ENCODE data around the gene USP43.
"Not testable (repeated sequence)": the region's sequence is repeated elsewhere in the genome, so short reads cannot be mapped to it uniquely, and the experiment has no call there.

USP43 gene, protein sequence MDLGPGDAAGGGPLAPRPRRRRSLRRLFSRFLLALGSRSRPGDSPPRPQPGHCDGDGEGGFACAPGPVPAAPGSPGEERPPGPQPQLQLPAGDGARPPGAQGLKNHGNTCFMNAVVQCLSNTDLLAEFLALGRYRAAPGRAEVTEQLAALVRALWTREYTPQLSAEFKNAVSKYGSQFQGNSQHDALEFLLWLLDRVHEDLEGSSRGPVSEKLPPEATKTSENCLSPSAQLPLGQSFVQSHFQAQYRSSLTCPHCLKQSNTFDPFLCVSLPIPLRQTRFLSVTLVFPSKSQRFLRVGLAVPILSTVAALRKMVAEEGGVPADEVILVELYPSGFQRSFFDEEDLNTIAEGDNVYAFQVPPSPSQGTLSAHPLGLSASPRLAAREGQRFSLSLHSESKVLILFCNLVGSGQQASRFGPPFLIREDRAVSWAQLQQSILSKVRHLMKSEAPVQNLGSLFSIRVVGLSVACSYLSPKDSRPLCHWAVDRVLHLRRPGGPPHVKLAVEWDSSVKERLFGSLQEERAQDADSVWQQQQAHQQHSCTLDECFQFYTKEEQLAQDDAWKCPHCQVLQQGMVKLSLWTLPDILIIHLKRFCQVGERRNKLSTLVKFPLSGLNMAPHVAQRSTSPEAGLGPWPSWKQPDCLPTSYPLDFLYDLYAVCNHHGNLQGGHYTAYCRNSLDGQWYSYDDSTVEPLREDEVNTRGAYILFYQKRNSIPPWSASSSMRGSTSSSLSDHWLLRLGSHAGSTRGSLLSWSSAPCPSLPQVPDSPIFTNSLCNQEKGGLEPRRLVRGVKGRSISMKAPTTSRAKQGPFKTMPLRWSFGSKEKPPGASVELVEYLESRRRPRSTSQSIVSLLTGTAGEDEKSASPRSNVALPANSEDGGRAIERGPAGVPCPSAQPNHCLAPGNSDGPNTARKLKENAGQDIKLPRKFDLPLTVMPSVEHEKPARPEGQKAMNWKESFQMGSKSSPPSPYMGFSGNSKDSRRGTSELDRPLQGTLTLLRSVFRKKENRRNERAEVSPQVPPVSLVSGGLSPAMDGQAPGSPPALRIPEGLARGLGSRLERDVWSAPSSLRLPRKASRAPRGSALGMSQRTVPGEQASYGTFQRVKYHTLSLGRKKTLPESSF

GRCh38 chr17:9644910-9645751 lies at the start of gene USP43:
Gene USP43 (plus strand): TSS chr17:9645517. CDS start chr17:9645633, 116 bp downstream.
- in situ Hi-C loops (cut with MboI; ENCODE audit: low sequenced_read_pairs): no loop called here

GRCh38 chr17:9597638-9598037 lies 47.7 kb upstream of the USP43 start:
- in situ Hi-C loops (cut with MboI; ENCODE audit: low sequenced_read_pairs): not testable (repeated sequence)

DNA sequence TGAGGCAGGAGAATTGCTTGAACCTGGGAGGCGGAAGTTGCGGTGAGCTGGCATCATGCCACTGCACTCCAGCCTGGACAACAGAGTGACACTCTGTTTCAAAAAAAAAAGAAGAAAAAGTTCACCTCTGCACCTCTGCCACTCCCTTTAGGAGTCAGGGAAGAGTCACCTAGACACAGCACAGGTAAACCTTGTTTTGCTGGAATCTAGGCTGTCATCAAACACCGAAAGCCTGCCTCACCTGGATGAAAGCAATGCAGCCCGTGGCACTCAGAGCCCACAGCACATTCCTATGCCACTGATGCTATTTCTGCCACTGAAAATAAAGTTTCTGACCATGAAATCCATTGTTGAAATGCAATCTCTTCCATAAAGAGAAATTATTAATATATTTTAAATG lies 46.7 kb upstream of the USP43 start:
- in situ Hi-C loops (cut with MboI; ENCODE audit: low sequenced_read_pairs): no loop called here

GRCh38 chr17:9604583-9604982 lies 40.7 kb upstream of the USP43 start:
- in situ Hi-C loops (cut with MboI; ENCODE audit: low sequenced_read_pairs): not testable (repeated sequence)

DNA sequence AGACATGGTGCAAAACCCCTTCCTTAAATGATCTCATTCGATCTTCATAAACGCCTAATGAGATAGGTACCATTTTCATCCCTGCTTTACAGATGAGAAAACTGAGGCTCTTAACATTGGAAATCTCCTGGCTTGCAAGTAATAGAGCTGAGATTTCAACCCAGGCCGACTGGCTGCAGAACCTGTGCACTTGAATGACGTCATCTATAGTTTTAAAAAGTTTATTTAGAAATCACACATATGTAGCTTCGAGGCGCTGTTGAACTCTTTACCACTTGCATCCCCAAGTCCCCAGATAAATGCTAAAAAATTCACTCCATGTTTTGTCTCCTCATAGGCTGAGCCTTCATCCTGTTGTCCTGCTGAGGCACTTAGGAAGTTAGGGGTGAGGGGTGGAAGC lies 38.9 kb upstream of the USP43 start:
- in situ Hi-C loops (cut with MboI; ENCODE audit: low sequenced_read_pairs): no loop called here

DNA sequence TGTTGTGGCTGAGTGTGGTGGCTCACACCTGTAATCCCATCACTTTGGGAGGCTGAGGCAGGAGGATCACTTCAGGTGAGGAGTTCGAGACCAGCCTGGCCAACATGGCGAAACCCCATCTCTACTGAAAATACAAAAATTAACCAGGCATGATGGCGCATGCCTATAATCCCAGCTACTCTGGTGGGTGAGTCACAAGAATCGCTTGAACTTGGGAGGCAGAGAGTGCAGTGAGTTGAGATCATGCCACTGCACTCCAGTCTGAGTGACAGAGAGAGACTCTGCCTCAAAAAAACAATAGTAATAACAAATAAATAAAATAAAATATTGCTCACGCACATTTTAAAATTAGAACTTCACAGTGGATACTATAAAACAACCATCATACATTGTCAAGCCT lies 38.3 kb upstream of the USP43 start:
- in situ Hi-C loops (cut with MboI; ENCODE audit: low sequenced_read_pairs): not testable (repeated sequence)

- in situ Hi-C loops (cut with MboI; ENCODE audit: low sequenced_read_pairs): no loop called here
Observed at GRCh38 chr17:9611557-9611956, 33.8 kb upstream of the USP43 start.

DNA sequence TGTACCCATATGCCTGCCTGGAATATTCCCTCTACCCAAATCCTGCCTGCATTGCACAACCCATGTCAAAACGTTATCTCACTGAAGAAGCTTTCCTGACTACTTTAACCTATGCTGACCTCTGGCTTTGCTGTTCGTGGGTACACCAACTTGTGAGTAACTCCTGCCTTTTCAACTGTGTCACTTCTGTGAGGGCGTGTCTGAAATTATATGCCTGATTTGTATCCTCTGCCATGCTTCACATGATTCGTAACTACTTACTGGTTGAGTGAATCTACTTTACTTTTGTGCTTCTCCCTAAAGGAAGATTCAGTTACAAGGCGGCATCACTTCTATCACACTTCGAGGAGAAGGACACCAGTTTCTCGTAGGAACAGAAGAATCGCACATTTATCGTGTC lies 33.3 kb upstream of the USP43 start:
- in situ Hi-C loops (cut with MboI; ENCODE audit: low sequenced_read_pairs): no loop called here

GRCh38 chr17:9615486-9615885 lies 29.8 kb upstream of the USP43 start:
- in situ Hi-C loops (cut with MboI; ENCODE audit: low sequenced_read_pairs): no loop called here

DNA sequence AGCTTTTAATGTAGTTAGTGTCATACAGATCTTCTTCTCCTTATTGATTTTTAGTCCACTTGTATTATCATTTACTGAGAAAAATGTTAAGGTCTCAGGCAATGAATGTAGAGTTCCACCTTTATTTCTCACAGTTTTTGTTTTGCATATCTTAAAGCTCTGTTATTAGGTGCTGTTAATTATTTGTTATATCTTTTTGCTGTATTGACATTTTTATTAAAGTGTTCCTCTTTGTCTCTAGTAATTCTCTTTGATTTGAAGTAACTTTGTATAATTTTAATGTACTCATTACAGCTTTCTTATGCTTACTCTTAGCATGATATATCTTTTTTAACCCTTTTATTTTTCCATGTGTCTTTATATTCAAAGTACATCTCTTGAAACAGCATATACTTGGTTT lies 22.4 kb upstream of the USP43 start:
- in situ Hi-C loops (cut with MboI; ENCODE audit: low sequenced_read_pairs): no loop called here

DNA sequence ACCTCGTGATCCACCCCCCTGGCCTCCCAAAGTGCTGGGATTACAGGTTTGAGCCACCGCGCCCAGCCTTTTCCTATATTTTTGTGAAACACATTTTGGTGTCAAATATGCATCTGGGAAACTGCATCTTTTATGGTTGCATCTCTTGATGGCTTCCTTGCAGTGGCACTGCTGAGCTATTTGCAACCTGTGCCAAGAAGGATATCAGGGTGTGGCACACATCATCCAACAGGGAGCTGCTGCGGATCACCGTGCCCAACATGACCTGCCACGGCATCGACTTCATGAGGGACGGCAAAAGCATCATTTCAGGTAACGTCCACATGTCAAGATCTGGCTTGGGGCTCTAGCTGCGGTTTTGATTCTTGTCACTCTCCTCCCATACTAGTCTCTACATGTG lies 16.8 kb upstream of the USP43 start:
- in situ Hi-C loops (cut with MboI; ENCODE audit: low sequenced_read_pairs): no loop called here

- in situ Hi-C loops (cut with MboI; ENCODE audit: low sequenced_read_pairs): no loop called here
Observed at GRCh38 chr17:9632741-9633140, 12.6 kb upstream of the USP43 start.

DNA sequence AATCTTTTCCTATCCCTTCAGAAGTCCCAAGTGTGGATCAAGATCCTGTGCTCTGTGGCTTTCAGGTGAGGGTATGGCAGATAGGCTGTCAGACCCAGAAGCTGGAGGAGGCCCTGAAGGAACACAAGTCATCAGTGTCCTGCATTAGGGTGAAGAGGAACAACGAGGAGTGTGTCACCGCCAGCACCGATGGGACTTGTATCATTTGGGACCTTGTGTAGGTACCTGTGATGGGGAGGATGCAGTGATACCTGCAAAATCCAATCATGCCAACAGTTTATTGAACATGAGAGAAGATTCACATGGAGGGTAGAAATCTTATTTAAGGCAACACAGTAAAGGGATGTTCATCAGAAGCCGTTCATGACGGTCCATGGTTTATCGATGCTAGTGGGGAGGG lies 10.0 kb upstream of the USP43 start:
- in situ Hi-C loops (cut with MboI; ENCODE audit: low sequenced_read_pairs): no loop called here

DNA sequence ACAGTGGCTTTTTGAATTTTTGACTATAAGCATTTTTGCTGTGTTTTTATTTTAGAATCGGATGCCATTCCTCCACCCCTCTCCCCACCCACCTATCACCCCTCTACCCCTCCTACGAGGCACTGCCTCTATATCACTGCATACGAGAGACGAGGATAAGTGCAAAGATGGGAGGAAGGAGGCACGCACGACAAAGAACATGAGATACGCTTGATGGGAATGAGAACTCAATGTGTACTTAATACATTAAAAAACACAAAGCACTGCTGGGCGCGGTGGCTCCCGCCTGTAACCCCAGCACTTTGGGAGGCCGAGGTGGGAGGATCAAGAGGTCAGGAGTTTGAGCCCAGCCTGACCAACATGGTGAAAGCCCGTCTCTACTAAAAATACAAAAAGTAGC lies 8.8 kb upstream of the USP43 start:
- in situ Hi-C loops (cut with MboI; ENCODE audit: low sequenced_read_pairs): no loop called here

DNA sequence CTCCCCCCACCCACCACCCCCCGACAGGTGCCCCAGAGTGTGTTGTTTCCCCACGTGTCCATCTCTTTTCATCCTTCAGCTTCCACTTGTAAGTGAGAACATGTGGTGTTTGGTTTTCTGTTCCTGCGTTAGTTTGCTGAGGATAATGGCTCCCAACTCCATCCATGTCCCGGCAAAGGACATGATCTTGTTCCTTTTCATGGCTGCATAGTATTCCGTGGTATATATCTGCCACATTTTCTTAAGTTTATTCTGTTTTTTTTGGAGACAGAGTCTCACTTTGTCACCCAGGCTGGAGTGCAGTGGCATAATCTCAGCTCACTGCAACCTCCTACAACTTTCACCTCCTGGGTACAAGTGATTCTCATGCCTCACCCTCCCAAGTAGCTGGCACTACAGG lies 4.9 kb upstream of the USP43 start:
- in situ Hi-C loops (cut with MboI; ENCODE audit: low sequenced_read_pairs): not testable (repeated sequence)

- in situ Hi-C loops (cut with MboI; ENCODE audit: low sequenced_read_pairs): no loop called here
Observed at GRCh38 chr17:9643611-9644010, 1.7 kb upstream of the USP43 start.

GRCh38 chr17:9645851-9646545 lies 681 bp downstream of the USP43 start:
- in situ Hi-C loops (cut with MboI; ENCODE audit: low sequenced_read_pairs): no loop called here

DNA sequence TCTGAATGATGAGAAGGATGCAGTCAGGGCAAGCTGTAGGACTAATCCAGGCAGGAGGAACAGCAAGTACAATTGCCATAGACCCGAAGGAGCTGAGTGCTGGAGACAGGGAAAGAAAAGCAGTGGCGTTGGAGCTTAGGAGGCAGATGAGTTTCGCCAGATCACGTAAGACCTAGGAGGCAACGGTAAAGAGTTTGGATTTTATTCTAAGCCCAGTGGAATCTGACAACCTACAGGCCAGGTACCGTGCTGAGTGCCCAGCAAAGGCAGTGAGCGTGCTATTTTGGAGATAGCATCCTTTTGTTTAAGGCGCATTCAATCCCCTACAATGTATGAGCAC lies 1.2 kb downstream of the USP43 start:
- in situ Hi-C loops (cut with MboI; ENCODE audit: low sequenced_read_pairs): no loop called here

DNA sequence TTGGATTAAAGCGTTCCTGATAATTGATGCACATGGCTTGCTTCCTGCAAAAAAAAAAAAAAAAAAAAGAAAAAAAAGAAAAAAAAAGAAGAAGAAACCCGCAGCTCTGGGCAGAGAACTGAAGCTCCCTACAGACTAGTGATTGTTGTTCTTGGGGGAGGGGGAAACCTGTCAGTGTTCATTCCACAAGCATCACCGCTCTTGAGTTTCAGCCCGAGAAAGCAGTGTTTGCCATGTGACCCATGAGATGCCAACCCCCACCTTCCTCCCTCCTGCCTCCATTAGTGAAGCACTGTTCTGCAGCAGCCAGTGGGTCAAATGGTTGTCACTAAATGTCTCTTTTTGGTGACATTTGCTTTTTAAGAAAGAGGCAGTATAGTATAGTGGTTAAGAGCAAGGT lies 1.7 kb downstream of the USP43 start:
- in situ Hi-C loops (cut with MboI; ENCODE audit: low sequenced_read_pairs): no loop called here

- in situ Hi-C loops (cut with MboI; ENCODE audit: low sequenced_read_pairs): no loop called here
Observed at GRCh38 chr17:9648521-9649110, 3.3 kb downstream of the USP43 start.

Data from HL-60/S4 treated with phorbol 12-myristate 13-acetate at 8.2 ng/mL for 4 days and 3 days (cell line).